ENCODE results near the gene MKLN1. TPM values are rescaled to one million over a fixed set of nuclear protein-coding genes. Genes with fewer than 3 reads are reported as not detected.

The MKLN1 gene
- total RNA-seq, 1 experiment from 2014 or later = 48.5 TPM

DNA sequence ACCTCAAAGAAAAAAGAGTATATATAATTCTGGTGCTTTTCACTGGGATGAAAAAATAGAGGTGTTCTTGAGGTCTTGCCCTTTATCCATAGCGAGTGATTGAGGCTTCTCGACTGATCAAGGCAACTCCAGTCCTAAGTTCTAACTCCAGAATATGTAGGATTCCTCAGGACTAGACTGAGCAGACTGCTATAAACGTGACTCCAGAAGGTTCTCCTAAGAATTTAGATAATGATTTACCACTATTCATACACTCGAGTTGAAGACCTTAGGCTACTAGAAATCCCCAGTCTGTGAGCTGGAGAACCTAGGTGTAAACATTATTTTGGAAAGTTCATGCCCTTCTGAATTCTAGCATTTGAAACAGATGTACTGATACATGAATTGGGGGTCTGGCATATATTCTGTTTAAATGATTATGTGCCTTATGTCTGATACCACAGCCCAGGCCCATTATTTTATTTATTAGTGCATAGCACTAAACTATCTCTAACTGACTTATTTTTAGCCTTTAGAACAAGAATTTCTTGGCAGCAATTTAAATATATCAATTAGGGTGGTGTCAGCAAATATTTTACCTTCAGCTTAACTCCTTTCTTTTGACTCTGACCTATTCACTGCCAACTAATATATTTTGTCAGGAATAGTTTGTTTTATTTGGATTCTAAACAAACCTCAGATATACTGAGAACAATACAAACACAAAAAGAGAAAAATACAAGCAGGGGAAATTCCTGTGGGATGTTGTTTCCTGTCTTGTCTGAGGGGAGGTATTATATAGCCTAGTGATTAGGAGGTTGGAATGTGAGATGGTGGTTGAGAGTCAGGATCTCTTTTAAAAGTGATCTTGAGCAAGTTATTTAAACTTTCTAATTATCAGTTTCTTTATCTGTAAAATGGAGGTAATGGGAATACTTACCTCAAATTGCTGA, 153.0 kb downstream of the MKLN1 start:
- ChIA-PET POLR2A (no interaction called here), RAD21 (ENCODE audit: low non-redundant PET in 1 of 2, low total read pairs in 2 of 2, uncharacterized antibody in 2 of 2, unreplicated experiment in 2 of 2) (no interaction called here), CTCF (no interaction called here)
- Histone ChIP-seq H3K9ac (ENCODE audit: low read length) (no peak overlapping the region), H3K4me1 (ENCODE audit: control insufficient read depth in 1 of 2, insufficient read depth in 2 of 2, low read length in 2 of 2) (no peaks in the 10 kb centered on the region), H3K79me2 (ENCODE audit: insufficient read depth, low read length) (no peaks in the 10 kb centered on the region), H3K4me2 (ENCODE audit: low read length) (no peak overlapping the region), H3K27ac (ENCODE audit: low read depth, low read length) (no peak overlapping the region), H3K4me3 (replicated peaks in 1 of 2; ENCODE audit: low read depth in 1 of 2, low read length in 2 of 2) (no peak overlapping the region), H3K36me3 (ENCODE audit: control insufficient read depth in 1 of 2, insufficient read depth in 2 of 2, low read length in 2 of 2) (no peaks in the 10 kb centered on the region; a peak in 2 of 4 replicates), H2AFZ (ENCODE audit: low read depth, low read length, poor library complexity, severe bottlenecking) (no peak overlapping the region), H3K9me3 (ENCODE audit: control insufficient read depth in 1 of 2, insufficient read depth in 1 of 2, low read depth in 1 of 2, low read length in 2 of 2) (no peaks in the 10 kb centered on the region), H4K20me1 (ENCODE audit: insufficient read depth) (no peaks in the 10 kb centered on the region), H3K27me3 (ENCODE audit: insufficient read depth, low read length) (no peaks in the 10 kb centered on the region), H3K9me2 (ENCODE audit: insufficient read depth) (no peaks in the 10 kb centered on the region)
- no peak for TF ChIP-seq FOSL1 (IDR thresholded peaks at IDR 0.05; ENCODE audit: low read depth)
- ATAC-seq (no peak), DNase-seq (ENCODE audit: low read depth, low spot score) (no peak)
- BruUV-seq (replicated peaks) = no TSS peak
- intact Hi-C loops (cut with micrococcal nuclease) = no loop called here

GRCh38 chr7:131482800-131483199, 155.1 kb downstream of the MKLN1 start:
- TF ChIP-seq POLR2A (IDR thresholded peaks at IDR 0.05; ENCODE audit: borderline replicate concordance, extremely low read depth, insufficient read depth, insufficient read length) = no peak
- no peak for TF ChIP-seq CBX3 (IDR thresholded peaks at IDR 0.05; ENCODE audit: low read depth)
- TF ChIP-seq, protein P1, sequence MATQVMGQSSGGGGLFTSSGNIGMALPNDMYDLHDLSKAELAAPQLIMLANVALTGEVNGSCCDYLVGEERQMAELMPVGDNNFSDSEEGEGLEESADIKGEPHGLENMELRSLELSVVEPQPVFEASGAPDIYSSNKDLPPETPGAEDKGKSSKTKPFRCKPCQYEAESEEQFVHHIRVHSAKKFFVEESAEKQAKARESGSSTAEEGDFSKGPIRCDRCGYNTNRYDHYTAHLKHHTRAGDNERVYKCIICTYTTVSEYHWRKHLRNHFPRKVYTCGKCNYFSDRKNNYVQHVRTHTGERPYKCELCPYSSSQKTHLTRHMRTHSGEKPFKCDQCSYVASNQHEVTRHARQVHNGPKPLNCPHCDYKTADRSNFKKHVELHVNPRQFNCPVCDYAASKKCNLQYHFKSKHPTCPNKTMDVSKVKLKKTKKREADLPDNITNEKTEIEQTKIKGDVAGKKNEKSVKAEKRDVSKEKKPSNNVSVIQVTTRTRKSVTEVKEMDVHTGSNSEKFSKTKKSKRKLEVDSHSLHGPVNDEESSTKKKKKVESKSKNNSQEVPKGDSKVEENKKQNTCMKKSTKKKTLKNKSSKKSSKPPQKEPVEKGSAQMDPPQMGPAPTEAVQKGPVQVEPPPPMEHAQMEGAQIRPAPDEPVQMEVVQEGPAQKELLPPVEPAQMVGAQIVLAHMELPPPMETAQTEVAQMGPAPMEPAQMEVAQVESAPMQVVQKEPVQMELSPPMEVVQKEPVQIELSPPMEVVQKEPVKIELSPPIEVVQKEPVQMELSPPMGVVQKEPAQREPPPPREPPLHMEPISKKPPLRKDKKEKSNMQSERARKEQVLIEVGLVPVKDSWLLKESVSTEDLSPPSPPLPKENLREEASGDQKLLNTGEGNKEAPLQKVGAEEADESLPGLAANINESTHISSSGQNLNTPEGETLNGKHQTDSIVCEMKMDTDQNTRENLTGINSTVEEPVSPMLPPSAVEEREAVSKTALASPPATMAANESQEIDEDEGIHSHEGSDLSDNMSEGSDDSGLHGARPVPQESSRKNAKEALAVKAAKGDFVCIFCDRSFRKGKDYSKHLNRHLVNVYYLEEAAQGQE (IDR thresholded peaks at IDR 0.05; ENCODE audit: low read depth) = no peak
- no peak for ATAC-seq

More at GRCh38 chr7:131482800-131483199, 155.1 kb downstream of the MKLN1 start:
- H3K27ac ChIP-seq (ENCODE audit: low read depth, low read length) = no peak overlapping the region
- H3K36me3 ChIP-seq (ENCODE audit: control insufficient read depth in 1 of 2, insufficient read depth in 2 of 2, low read length in 2 of 2) = no peaks in the 10 kb centered on the region; a peak in 2 of 4 replicates
- no peak overlapping the region for H3K4me3 ChIP-seq (replicated peaks in 1 of 2; ENCODE audit: low read depth in 1 of 2, low read length in 2 of 2)
- CTCF ChIA-PET = no interaction called here
- RAD21 ChIA-PET (ENCODE audit: low non-redundant PET in 1 of 2, low total read pairs in 2 of 2, uncharacterized antibody in 2 of 2, unreplicated experiment in 2 of 2) = no interaction called here
- intact Hi-C loops (cut with micrococcal nuclease) = no loop called here
- DNase-seq (ENCODE audit: low read depth, low spot score) = no peak
- no peak overlapping the region for H2AFZ ChIP-seq (ENCODE audit: low read depth, low read length, poor library complexity, severe bottlenecking)
- H3K4me1 ChIP-seq (ENCODE audit: control insufficient read depth in 1 of 2, insufficient read depth in 2 of 2, low read length in 2 of 2) = no peaks in the 10 kb centered on the region
- H3K9me2 ChIP-seq (ENCODE audit: insufficient read depth) = no peaks in the 10 kb centered on the region
- no peaks in the 10 kb centered on the region for H3K27me3 ChIP-seq (ENCODE audit: insufficient read depth, low read length)
- no peak overlapping the region for H3K9ac ChIP-seq (ENCODE audit: low read length)
- no peaks in the 10 kb centered on the region for H3K79me2 ChIP-seq (ENCODE audit: insufficient read depth, low read length)
- no TSS peak for BruUV-seq (replicated peaks)
- H3K4me2 ChIP-seq (ENCODE audit: low read length) = no peak overlapping the region
- no peaks in the 10 kb centered on the region for H4K20me1 ChIP-seq (ENCODE audit: insufficient read depth)
- POLR2A ChIA-PET = no interaction called here
- no peaks in the 10 kb centered on the region for H3K9me3 ChIP-seq (ENCODE audit: control insufficient read depth in 1 of 2, insufficient read depth in 1 of 2, low read depth in 1 of 2, low read length in 2 of 2)

All from HCT116 (cell line).